CD8-positive, alpha-beta memory T cell (primary cell): ENCODE measurements around the gene PRPF6. TPM values are rescaled to one million over a fixed set of nuclear protein-coding genes. Genes with fewer than 3 reads are reported as not detected.

Experiments
- CTCF ChIA-PET: fragments of 350-600 bp; sonication (Branson Sonifier 250); formaldehyde crosslinking; loops from one replicate; lab custom pipeline; 2021; ENCODE audit warnings: antibody characterized with exemption; lab: Charles Lee
- POLR2A ChIA-PET: fragments of 350-600 bp; sonication (Branson Sonifier 250); formaldehyde crosslinking; loops from one replicate; lab custom pipeline; 2021; ENCODE audit warnings: antibody characterized with exemption; lab: Charles Lee
- DNase-seq, 5 donors: peaks; one replicate each; pipeline versions ENCODE4 v3.0.0 to v3.0.0-alpha.2; 2020 to 2022; ENCODE audit warnings: mixed read lengths in 1 of 5
- H3K27ac ChIP-seq: one replicate; pipeline ENCODE4 v1.7.0; 2013; ENCODE audit warnings: low read depth, mild to moderate bottlenecking, low read length, moderate library complexity
- H3K27me3 ChIP-seq: 2 replicates; pipeline ENCODE4 v1.7.0; 2013; ENCODE audit warnings: low read length, mild to moderate bottlenecking; ENCODE audit not compliant: insufficient read depth, poor library complexity, severe bottlenecking
- H3K36me3 ChIP-seq: 2 replicates; pipeline ENCODE4 v1.7.0; 2013; ENCODE audit warnings: mild to moderate bottlenecking, low read length, moderate library complexity; ENCODE audit not compliant: insufficient read depth
- H3K4me1 ChIP-seq: 2 replicates; pipeline ENCODE4 v1.7.0; 2013; ENCODE audit warnings: mild to moderate bottlenecking, low read length, moderate library complexity; ENCODE audit not compliant: insufficient read depth
- H3K4me3 ChIP-seq: 2 replicates; pipeline ENCODE4 v1.7.0; 2013; ENCODE audit warnings: mild to moderate bottlenecking, low read length
- H3K9me3 ChIP-seq: 2 replicates; pipeline ENCODE4 v1.7.0; 2013; ENCODE audit warnings: mild to moderate bottlenecking, low read length
- H3K27ac Mint-ChIP-seq, 8 donors: one replicate each; pipeline ENCODE4 v1.8.0; 2020 to 2021; ENCODE audit warnings: mixed read lengths in 8 of 8, mild to moderate bottlenecking in 6 of 8, inconsistent platforms in 3 of 8, moderate library complexity in 3 of 8
- H3K27me3 Mint-ChIP-seq, 2 donors: one replicate each; pipeline ENCODE4 v1.8.0; 2020 to 2021; ENCODE audit warnings: mixed read lengths in 2 of 2, mild to moderate bottlenecking in 1 of 2, moderate library complexity in 1 of 2
- H3K36me3 Mint-ChIP-seq, 3 donors: one replicate each; pipeline ENCODE4 v1.8.0; 2020 to 2021; ENCODE audit warnings: mixed read lengths in 3 of 3, inconsistent platforms in 1 of 3, mild to moderate bottlenecking in 1 of 3
- H3K4me1 Mint-ChIP-seq, 3 donors: one replicate each; pipeline ENCODE4 v1.8.0; 2020 to 2021; ENCODE audit warnings: mixed read lengths in 3 of 3, inconsistent platforms in 1 of 3, mild to moderate bottlenecking in 1 of 3
- H3K4me3 Mint-ChIP-seq, 7 donors: one replicate each; pipeline ENCODE4 v1.8.0; 2020 to 2021; ENCODE audit warnings: mixed read lengths in 7 of 7, mild to moderate bottlenecking in 6 of 7, moderate library complexity in 4 of 7, inconsistent platforms in 2 of 7
- H3K9me3 Mint-ChIP-seq, 5 donors: one replicate each; pipeline ENCODE4 v1.8.0; 2020 to 2022; ENCODE audit warnings: mixed read lengths in 5 of 5, mild to moderate bottlenecking in 3 of 5, moderate library complexity in 2 of 5, inconsistent platforms in 1 of 5
- polyA plus RNA-seq: library from polyadenylated mRNA; unstranded; fragments of 300-500 nt; fragmentation: Illumina TruSeq; gene quantifications from one replicate; pipeline ENCODE4 v1.2.3, GENCODE V29; 2021
- total RNA-seq, 2 experiments: library from RNA; stranded (reverse); gene quantifications; one replicate each; pipeline ENCODE4 v1.2.3, GENCODE V29; 2021

Gene PRPF6
- total and polyA plus RNA-seq, 3 experiments from 2014 or later = 76.2 to 97.1 (median 78.3) TPM

DNA sequence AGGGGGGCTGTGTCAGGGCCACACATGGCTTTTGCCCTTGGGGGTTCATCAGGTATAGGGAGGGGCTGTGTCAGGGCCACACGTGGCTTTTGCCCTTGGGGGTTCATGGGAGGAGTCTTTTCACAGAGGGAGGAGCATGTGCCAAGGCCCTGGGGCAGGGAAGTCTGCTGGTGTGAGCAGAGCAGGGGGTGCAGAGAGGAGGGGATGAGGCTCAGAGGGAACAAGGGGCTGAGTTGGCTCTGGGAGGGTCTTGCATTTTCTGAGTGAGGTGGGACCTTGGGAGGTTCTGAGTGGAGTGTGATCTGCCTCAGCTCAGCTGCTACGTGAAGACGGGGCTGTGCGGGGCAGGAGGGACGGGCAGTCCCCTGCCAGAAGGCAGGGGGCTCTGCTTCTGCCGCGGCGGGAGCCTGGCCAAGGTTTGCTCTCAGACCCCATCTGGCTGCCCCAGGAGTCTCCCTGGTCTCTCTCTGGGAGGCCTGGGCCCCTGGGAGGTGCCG, 74.5 kb downstream of the PRPF6 start:
- DNase-seq = no peak
- ChIA-PET CTCF (interaction anchor here (0.9 kb wide), 1 partner anchor 17 kb away, joined by 3 read pairs; no protein-coding TSS in a partner anchor), POLR2A (no interaction called here)
- Histone ChIP-seq H3K4me3 (no peak overlapping the region), H3K27ac (no peak overlapping the region), H3K9me3 (no peaks in the 10 kb centered on the region), H3K27me3 (peaks cover 16% of the 10 kb centered on the region), H3K36me3 (no peaks in the 10 kb centered on the region), H3K4me1 (peaks cover 8% of the 10 kb centered on the region)
- Mint-ChIP-seq H3K27ac (no peak overlapping the region), H3K9me3 (no peaks in the 10 kb centered on the region), H3K36me3 (no peaks in the 10 kb centered on the region), H3K4me1 (peaks cover 2 to 13% (median 12%) of the 10 kb centered on the region in 3 donors), H3K27me3 (peaks cover 16 to 31% of the 10 kb centered on the region in 2 donors), H3K4me3 (no peak overlapping the region)

DNA sequence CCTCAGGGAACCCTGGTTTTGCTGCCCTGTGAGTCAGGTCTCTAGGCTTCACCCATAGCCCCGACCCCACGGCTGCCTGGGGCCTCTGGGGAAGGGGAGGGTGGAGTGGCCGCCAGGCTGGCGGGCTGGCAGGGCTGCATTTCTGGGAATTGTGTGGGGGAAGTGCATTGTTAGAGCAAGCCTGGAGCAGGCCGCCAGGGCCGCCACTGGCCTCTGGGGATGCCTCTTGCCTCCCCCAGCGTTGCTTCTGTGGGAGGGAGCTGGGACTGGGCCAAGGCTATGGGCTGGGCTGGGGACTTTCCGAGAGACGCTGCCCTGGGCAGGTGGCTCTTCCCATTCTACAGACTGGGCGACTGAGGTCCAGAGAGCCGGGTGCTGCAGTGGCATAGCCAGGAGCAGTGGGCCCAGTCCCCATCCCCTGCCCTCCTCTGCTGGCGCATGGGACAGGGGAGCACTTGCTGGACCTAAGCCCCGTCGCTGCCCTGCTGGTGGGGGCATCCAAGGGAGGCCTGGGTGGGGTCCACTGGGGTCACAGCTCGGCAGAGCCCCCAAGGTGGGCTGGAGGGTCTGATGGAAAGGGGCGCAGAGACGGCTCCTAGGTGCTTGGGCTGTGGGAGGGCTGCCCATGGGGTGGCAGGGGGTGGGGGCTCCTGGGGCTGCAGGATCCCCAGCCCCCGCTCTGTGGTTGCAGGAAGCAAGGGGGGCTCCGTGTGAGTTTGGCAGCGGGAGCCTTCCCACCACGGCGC, 75.1 kb downstream of the PRPF6 start:
- Mint-ChIP-seq H3K27me3 (peaks cover 10 to 25% of the 10 kb centered on the region in 2 donors), H3K9me3 (no peaks in the 10 kb centered on the region), H3K27ac (no peak overlapping the region), H3K4me1 (peaks cover 2 to 13% (median 12%) of the 10 kb centered on the region in 3 donors), H3K36me3 (no peaks in the 10 kb centered on the region), H3K4me3 (no peak overlapping the region)
- peaks cover 12% of the 10 kb centered on the region for H3K27me3 ChIP-seq
- no peaks in the 10 kb centered on the region for H3K9me3 ChIP-seq
- ChIA-PET POLR2A (no interaction called here), CTCF (interaction anchor here (1.5 kb wide), 1 partner anchor 21 kb away, joined by 9 read pairs; no protein-coding TSS in a partner anchor)
- peaks cover 8% of the 10 kb centered on the region for H3K4me1 ChIP-seq
- DNase-seq = no peak
- no peak overlapping the region for H3K4me3 ChIP-seq
- H3K27ac ChIP-seq = no peak overlapping the region
- no peaks in the 10 kb centered on the region for H3K36me3 ChIP-seq

DNA sequence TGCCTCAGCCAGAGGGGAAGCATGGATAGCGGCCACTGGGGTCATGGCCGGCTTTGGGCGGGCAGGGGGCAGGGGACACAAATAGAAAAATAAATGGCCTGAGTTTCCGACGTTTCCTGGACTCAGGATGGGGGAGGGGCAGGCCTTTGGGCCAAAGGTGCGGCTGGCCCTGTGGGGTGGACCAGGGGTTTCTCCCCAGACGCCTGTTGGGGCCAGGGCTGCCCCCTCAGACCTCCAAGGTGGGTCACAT, 75.6 kb downstream of the PRPF6 start:
- H3K27me3 ChIP-seq = peaks cover 7% of the 10 kb centered on the region
- CTCF ChIA-PET = interaction anchor here (1.5 kb wide), 1 partner anchor 21 kb away, joined by 9 read pairs; no protein-coding TSS in a partner anchor
- no peaks in the 10 kb centered on the region for H3K36me3 Mint-ChIP-seq
- no peaks in the 10 kb centered on the region for H3K9me3 Mint-ChIP-seq
- no peak overlapping the region for H3K4me3 Mint-ChIP-seq
- POLR2A ChIA-PET = no interaction called here
- no peak overlapping the region for H3K4me3 ChIP-seq
- peaks cover 2 to 13% (median 12%) of the 10 kb centered on the region in 3 donors for H3K4me1 Mint-ChIP-seq
- peaks cover 9 to 24% of the 10 kb centered on the region in 2 donors for H3K27me3 Mint-ChIP-seq
- no peaks in the 10 kb centered on the region for H3K9me3 ChIP-seq
- H3K4me1 ChIP-seq = peaks cover 8% of the 10 kb centered on the region
- no peak for DNase-seq
- H3K27ac ChIP-seq = no peak overlapping the region
- H3K36me3 ChIP-seq = no peaks in the 10 kb centered on the region
- H3K27ac Mint-ChIP-seq = no peak overlapping the region

DNA sequence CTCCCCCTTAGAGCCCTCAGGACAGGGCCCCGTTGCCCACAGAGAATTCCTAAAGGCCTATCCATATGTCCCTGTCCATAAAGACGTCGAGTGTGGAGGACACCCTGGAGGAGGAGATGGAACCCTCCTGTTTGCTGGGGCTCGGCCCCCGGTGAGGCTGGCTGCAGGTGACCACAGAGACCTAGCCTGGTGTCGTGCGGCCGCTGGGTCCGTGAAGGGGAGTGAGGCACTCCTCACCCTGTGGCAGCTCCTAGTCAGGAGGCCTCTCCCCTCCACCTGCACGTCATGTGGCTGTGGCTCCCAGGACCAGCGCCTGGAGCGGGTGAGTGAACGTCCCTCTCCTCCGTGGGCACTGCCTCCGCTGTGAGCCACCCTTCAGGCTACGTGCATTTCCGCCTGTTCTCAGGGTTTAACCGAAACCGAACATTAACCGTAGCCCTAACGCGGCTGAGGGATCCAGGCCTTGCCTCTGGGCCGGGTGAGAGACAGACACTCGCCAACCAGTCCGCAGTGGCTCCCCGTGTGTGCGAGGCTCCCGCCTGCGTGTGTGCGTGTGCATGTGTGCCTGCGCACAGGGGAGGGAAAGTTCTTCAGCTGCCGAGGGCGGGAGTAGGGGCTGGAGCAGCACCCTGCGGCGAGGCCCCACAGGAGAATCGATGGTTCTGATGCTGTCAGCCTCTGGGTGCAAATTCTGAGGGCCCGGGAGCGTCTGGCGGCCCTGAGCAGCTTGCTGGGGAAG, 76.1 kb downstream of the PRPF6 start:
- Mint-ChIP-seq H3K27ac (no peak overlapping the region), H3K4me3 (peak overlapping the region in 4 of 7 donors; percentile 36 to 53 (median 42)), H3K9me3 (no peaks in the 10 kb centered on the region), H3K36me3 (no peaks in the 10 kb centered on the region), H3K4me1 (peaks cover 2 to 15% (median 13%) of the 10 kb centered on the region in 3 donors), H3K27me3 (peaks cover 9 to 19% of the 10 kb centered on the region in 2 donors)
- POLR2A ChIA-PET = interaction anchor here (0.9 kb wide), 1 partner anchor 18 kb away, joined by 4 read pairs; no protein-coding TSS in a partner anchor
- Histone ChIP-seq H3K36me3 (no peaks in the 10 kb centered on the region), H3K9me3 (no peaks in the 10 kb centered on the region), H3K27ac (no peak overlapping the region), H3K27me3 (peaks cover 2% of the 10 kb centered on the region), H3K4me1 (peaks cover 8% of the 10 kb centered on the region), H3K4me3 (no peak overlapping the region)
- CTCF ChIA-PET = interaction anchor here (0.6 to 3.2 kb wide), 13 partner anchors 13 to 476 kb away, joined by 3 to 28 read pairs (median 4); partner anchors contain the start of genes C20orf204, LKAAEAR1, PRPF6 and SAMD10
- no peak for DNase-seq

DNA sequence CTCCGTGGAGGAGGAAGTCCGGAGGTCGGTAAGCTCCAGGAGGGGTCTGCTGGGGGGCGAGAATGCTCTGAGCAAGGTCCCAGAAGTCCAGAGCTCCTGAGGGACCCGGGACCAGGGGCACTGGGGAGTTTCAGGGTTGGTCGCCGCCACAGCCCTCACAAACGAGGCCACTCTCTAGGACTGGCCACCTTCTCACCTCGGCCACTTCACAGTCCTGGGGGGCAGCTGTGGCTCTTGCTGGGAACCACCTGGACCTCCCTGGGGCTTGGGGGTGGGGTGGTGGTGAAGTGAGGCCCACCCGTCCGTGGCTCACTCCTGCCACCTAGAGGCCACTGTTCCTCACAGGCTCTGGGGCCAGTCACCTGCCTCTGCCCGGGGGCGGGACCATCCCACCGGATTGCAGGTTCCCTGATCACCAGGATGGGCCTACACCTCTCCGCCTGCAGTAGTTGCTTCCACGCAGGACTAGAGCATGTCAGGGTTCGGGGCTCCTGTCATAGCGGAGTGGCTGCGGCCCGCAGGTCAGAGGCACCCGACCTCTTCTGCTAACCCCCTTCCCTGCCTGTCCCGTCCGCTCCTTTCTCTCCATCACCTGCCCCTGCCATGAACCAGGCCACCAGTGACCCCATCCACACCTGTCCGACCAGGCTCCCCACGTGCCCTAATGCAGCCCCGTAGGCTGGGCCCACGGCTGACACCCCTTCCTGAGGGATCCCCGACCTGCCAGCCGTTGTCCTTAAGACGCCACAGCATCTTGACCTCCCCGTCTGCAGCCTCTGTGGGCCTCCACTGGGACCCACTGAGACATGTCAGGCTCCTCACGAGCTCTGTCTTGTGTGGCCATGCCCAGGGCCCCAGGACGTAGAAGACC, 76.9 kb downstream of the PRPF6 start:
- Mint-ChIP-seq H3K9me3 (no peaks in the 10 kb centered on the region), H3K27me3 (peaks cover 5 to 14% of the 10 kb centered on the region in 2 donors), H3K36me3 (no peaks in the 10 kb centered on the region), H3K4me1 (peaks cover 2 to 18% (median 13%) of the 10 kb centered on the region in 3 donors), H3K27ac (no peak overlapping the region), H3K4me3 (peak overlapping the region in 5 of 7 donors; percentile 3 to 53 (median 44))
- no peaks in the 10 kb centered on the region for H3K36me3 ChIP-seq
- H3K27me3 ChIP-seq = no peaks in the 10 kb centered on the region
- CTCF ChIA-PET = interaction anchor here (0.6 to 3.2 kb wide), 14 partner anchors 13 to 476 kb away, joined by 3 to 28 read pairs (median 4); partner anchors contain the start of genes C20orf204, LKAAEAR1, PRPF6 and SAMD10
- POLR2A ChIA-PET = interaction anchor here (0.9 kb wide), 1 partner anchor 19 kb away, joined by 4 read pairs; no protein-coding TSS in a partner anchor
- DNase-seq = peak; percentile 66 to 84 (median 70)
- H3K4me3 ChIP-seq = no peak overlapping the region
- H3K9me3 ChIP-seq = no peaks in the 10 kb centered on the region
- H3K27ac ChIP-seq = no peak overlapping the region
- H3K4me1 ChIP-seq = peaks cover 15% of the 10 kb centered on the region

DNA sequence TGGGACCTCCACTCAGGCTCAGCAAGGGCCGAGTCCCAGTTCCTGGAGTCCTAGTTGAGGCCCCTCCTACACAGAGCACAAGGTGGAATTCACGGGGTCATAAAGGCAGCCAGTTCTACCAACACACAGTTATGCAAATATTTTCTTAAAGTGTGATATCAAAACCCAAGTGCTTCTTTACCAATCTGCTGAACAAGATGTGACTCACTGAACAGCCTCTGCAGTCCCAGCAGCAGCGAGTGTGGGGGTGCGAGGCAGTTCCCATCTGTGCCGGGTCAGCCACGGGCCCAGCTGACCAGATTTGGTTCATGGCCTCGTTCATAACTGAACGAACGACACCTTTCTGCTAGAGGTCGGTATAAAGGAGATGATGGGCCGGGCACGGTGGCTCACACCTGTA, 77.6 kb downstream of the PRPF6 start:
- POLR2A ChIA-PET = no interaction called here
- Mint-ChIP-seq H3K36me3 (no peaks in the 10 kb centered on the region), H3K4me3 (no peak overlapping the region), H3K27me3 (peaks cover 1 to 7% of the 10 kb centered on the region in 2 donors), H3K27ac (no peak overlapping the region), H3K9me3 (no peaks in the 10 kb centered on the region), H3K4me1 (peaks cover 2 to 20% (median 13%) of the 10 kb centered on the region in 3 donors)
- Histone ChIP-seq H3K9me3 (no peaks in the 10 kb centered on the region), H3K4me1 (peaks cover 16% of the 10 kb centered on the region), H3K36me3 (no peaks in the 10 kb centered on the region), H3K27ac (no peak overlapping the region), H3K27me3 (no peaks in the 10 kb centered on the region), H3K4me3 (no peak overlapping the region)
- no peak for DNase-seq
- CTCF ChIA-PET = interaction anchor here (1.4 to 3.2 kb wide), 3 partner anchors 19 to 193 kb away, joined by 4 to 28 read pairs (median 13); partner anchors contain the start of genes PRPF6, SAMD10 and TPD52L2

DNA sequence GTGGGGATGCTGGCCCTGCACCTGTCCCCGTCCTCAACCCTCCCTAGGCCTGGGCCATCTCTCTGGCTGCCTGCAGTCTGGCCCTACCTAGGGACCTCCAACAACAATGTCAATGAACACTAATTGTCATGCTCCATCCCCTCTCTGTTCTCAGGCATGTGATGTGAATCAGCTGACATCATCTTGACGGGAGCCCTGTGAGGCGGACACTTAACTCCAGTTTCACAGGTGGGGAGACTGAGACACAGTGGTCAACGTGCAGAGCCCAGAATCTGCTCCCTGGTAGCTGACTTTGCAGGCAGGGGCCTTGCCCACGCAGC, 81.3 kb downstream of the PRPF6 start:
- no peak overlapping the region for H3K27ac Mint-ChIP-seq
- Histone ChIP-seq H3K27me3 (no peaks in the 10 kb centered on the region), H3K27ac (peak overlapping the region; percentile 51), H3K4me1 (peaks cover 46% of the 10 kb centered on the region), H3K36me3 (no peaks in the 10 kb centered on the region), H3K4me3 (peak overlapping the region; percentile 50), H3K9me3 (no peaks in the 10 kb centered on the region)
- peaks cover 0 to 2% (median 0%) of the 10 kb centered on the region in 3 donors for H3K36me3 Mint-ChIP-seq
- POLR2A ChIA-PET = interaction anchor here (0.8 to 1.4 kb wide), 6 partner anchors 13 to 541 kb away, joined by 3 to 6 read pairs (median 4); partner anchors contain the start of genes OPRL1, PRPF6, PTK6 and RGS19
- peak overlapping the region in 5 of 7 donors; percentile 15 to 88 (median 53) for H3K4me3 Mint-ChIP-seq
- no peak for DNase-seq
- CTCF ChIA-PET = interaction anchor here (0.8 to 3.9 kb wide), 6 partner anchors 10 to 88 kb away, joined by 3 to 33 read pairs (median 3); partner anchors contain the start of genes C20orf204 and PRPF6
- no peaks in the 10 kb centered on the region for H3K9me3 Mint-ChIP-seq
- H3K27me3 Mint-ChIP-seq = peaks cover 0 to 1% of the 10 kb centered on the region in 2 donors
- peaks cover 26 to 54% (median 33%) of the 10 kb centered on the region in 3 donors for H3K4me1 Mint-ChIP-seq
